Chondrocyte (in vitro differentiated cells): ENCODE data around the gene PCCB. TPM values are rescaled to one million over a fixed set of nuclear protein-coding genes. Genes with fewer than 3 reads are reported as not detected.

Experiments
- DNase-seq: peaks from one replicate; pipeline ENCODE4 v3.0.0; 2021; ENCODE audit warnings: mixed read lengths, low spot score
- H3K27ac Mint-ChIP-seq: one replicate; pipeline ENCODE4 v1.8.0; 2021; ENCODE audit warnings: mild to moderate bottlenecking, moderate library complexity, mixed read lengths; ENCODE audit not compliant: unreplicated experiment
- H3K27me3 Mint-ChIP-seq: 2 replicates; pipeline ENCODE4 v1.8.0; 2021; ENCODE audit warnings: low read depth, mixed read lengths
- H3K36me3 Mint-ChIP-seq: 2 replicates; pipeline ENCODE4 v1.8.0; 2021; ENCODE audit warnings: low read depth, mixed read lengths
- H3K4me1 Mint-ChIP-seq: 2 replicates; pipeline ENCODE4 v1.8.0; 2021; ENCODE audit warnings: low read depth, mild to moderate bottlenecking, mixed read lengths
- H3K4me3 Mint-ChIP-seq: one replicate; pipeline ENCODE4 v1.8.0; 2021; ENCODE audit warnings: mild to moderate bottlenecking, moderate library complexity, mixed read lengths; ENCODE audit not compliant: unreplicated experiment
- H3K9me3 Mint-ChIP-seq: 2 replicates; pipeline ENCODE4 v1.8.0; 2021; ENCODE audit warnings: low read depth, mixed read lengths
- CTCF ChIP-seq: fragments of 200-600 bp; sonication (generic); IDR thresholded peaks from 2 replicates; pipeline ENCODE4 v1.5.0; 2021; ENCODE audit warnings: antibody characterized with exemption, mild to moderate bottlenecking, moderate library complexity
- total RNA-seq: library from RNA; stranded (reverse); gene quantifications from 3 replicates; pipeline ENCODE4 v1.2.1, GENCODE V29; 2021

PCCB gene
- total RNA-seq, 1 donor from 2014 or later = 31.1 TPM

GRCh38 chr3:136280961-136281360 lies 30.8 kb downstream of the PCCB start:
- H3K27ac Mint-ChIP-seq = no peak overlapping the region
- peaks cover 30% of the 10 kb centered on the region for H3K9me3 Mint-ChIP-seq
- no peak for TF ChIP-seq CTCF
- no peaks in the 10 kb centered on the region for H3K27me3 Mint-ChIP-seq
- DNase-seq = no peak
- H3K4me1 Mint-ChIP-seq = peaks cover 9% of the 10 kb centered on the region
- H3K4me3 Mint-ChIP-seq = no peak overlapping the region
- H3K36me3 Mint-ChIP-seq = peaks cover 45% of the 10 kb centered on the region

DNA sequence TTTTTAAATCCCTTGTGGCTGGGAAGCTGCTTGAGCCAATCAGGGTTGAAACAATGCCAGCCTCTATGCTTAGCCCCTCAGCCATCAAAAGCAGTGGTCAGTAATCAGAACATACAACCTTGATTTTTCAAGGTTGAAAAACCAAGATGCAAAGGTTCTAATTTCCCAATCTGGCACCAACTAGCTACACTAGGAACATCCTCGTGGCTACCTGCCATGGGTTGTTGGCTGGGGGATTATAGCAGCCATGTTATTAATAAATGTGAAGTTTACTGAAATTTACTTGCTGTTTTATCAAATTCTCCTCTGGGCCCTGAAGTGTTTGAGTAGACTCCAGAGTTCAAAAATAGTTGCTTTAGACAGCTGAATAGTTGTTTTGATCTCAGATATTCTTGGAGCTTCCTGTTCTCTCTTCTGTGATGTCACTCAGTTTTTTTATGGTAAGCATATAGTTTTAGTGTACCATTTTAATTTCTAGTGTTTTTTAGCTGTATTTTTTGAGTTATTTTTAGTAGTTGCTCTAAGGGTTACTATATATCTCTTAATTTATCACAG lies 31.9 kb downstream of the PCCB start:
- no peak overlapping the region for H3K27ac Mint-ChIP-seq
- no peak overlapping the region for H3K4me3 Mint-ChIP-seq
- H3K4me1 Mint-ChIP-seq = peaks cover 6% of the 10 kb centered on the region
- peaks cover 50% of the 10 kb centered on the region for H3K36me3 Mint-ChIP-seq
- peaks cover 30% of the 10 kb centered on the region for H3K9me3 Mint-ChIP-seq
- no peak for TF ChIP-seq CTCF
- DNase-seq = no peak
- H3K27me3 Mint-ChIP-seq = no peaks in the 10 kb centered on the region

GRCh38 chr3:136283627-136284026 lies 33.5 kb downstream of the PCCB start:
- Mint-ChIP-seq H3K36me3 (peaks cover 46% of the 10 kb centered on the region), H3K4me1 (peaks cover 6% of the 10 kb centered on the region), H3K27ac (no peak overlapping the region), H3K9me3 (peaks cover 23% of the 10 kb centered on the region), H3K27me3 (no peaks in the 10 kb centered on the region), H3K4me3 (no peak overlapping the region)
- no peak for DNase-seq
- TF ChIP-seq CTCF = no peak

DNA sequence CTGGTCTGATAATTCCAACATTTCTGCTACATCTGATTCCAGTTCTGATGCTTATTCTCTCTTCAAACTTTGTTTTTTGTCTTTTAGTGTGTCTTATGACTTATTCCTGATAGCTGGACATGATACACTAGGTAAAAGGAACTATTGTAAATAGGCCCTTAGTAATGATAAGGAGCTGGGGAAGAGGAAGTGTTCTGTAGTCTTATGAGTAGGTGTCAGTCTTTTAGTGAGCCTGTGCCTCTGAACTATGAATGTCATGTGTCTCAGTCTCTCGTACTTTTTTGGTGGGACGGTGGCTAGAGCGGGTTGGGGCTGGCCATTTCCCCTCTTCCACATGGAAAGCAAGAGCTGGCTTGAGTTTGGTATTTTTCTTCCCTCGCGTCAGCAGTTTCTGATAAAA lies 41.2 kb downstream of the PCCB start:
- no peak overlapping the region for H3K4me3 Mint-ChIP-seq
- H3K9me3 Mint-ChIP-seq = peaks cover 11% of the 10 kb centered on the region
- peaks cover 36% of the 10 kb centered on the region for H3K36me3 Mint-ChIP-seq
- H3K4me1 Mint-ChIP-seq = no peaks in the 10 kb centered on the region
- no peaks in the 10 kb centered on the region for H3K27me3 Mint-ChIP-seq
- H3K27ac Mint-ChIP-seq = no peak overlapping the region
- no peak for DNase-seq
- TF ChIP-seq CTCF = no peak

DNA sequence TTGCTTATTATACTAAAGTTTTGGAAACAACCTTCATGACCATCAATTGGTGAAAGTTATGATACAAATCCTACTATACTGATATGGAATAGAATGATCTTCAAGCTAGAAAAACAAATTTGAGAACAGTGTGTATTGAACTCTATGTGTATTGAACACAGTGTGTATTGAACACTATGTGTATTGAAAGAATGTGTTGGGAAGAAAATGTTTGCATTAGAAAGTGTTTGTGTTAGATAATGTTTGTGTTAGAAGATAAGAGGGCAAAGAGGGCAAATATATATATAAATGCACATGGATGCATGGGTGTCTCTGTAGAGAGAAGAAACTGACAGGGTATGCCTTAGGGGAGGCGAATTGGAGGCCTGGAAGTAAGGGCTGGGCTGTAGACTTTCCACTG lies 42.4 kb downstream of the PCCB start:
- TF ChIP-seq CTCF = no peak
- peaks cover 33% of the 10 kb centered on the region for H3K36me3 Mint-ChIP-seq
- H3K9me3 Mint-ChIP-seq = peaks cover 11% of the 10 kb centered on the region
- H3K27ac Mint-ChIP-seq = no peak overlapping the region
- no peaks in the 10 kb centered on the region for H3K4me1 Mint-ChIP-seq
- H3K27me3 Mint-ChIP-seq = no peaks in the 10 kb centered on the region
- H3K4me3 Mint-ChIP-seq = no peak overlapping the region
- no peak for DNase-seq
